Kidney (tissue), 14 donors: Measurements from ENCODE around the gene FAM221A. TPM values are rescaled to one million over a fixed set of nuclear protein-coding genes. Genes with fewer than 3 reads are reported as not detected.

Experiments used
- DNase-seq, 5 donors: peaks; one replicate each; pipeline ENCODE4 v3.0.0-alpha.2; 2013 to 2020
- FAIRE-seq: peaks from 2 replicates; lab custom pipeline; 2012; peaks lifted over from hg19 to GRCh38; lab: Jason Lieb, UNC
- H3K27ac ChIP-seq, 2 donors: one replicate each; pipeline ENCODE4 v1.7.0; 2013; ENCODE audit warnings: low read depth in 2 of 2, low read length in 2 of 2, inconsistent platforms in 1 of 2
- H3K27me3 ChIP-seq: one replicate; pipeline ENCODE4 v1.7.1; 2013; ENCODE audit warnings: low read length, inconsistent platforms; ENCODE audit not compliant: control insufficient read depth, insufficient read depth
- H3K36me3 ChIP-seq, 3 donors: one replicate each; pipeline versions ENCODE4 v1.7.0 to v1.7.1; 2013; ENCODE audit warnings: low read length in 3 of 3, control low read depth in 1 of 3, inconsistent platforms in 1 of 3; ENCODE audit not compliant: insufficient read depth in 3 of 3, control insufficient read depth in 2 of 3
- H3K4me1 ChIP-seq, 3 donors: one replicate each; pipeline versions ENCODE4 v1.7.0 to v1.7.1; 2013; ENCODE audit warnings: low read length in 3 of 3, inconsistent platforms in 1 of 3, low read depth in 1 of 3; ENCODE audit not compliant: control insufficient read depth in 2 of 3, insufficient read depth in 2 of 3
- H3K4me3 ChIP-seq, 3 donors: one replicate each; pipeline versions ENCODE4 v1.7.0 to v1.8.1; 2013; ENCODE audit warnings: low read length in 3 of 3, control low read depth in 1 of 3, inconsistent platforms in 1 of 3
- H3K9ac ChIP-seq, 3 donors: one replicate each; pipeline versions ENCODE4 v1.7.0 to v1.7.1; 2013; ENCODE audit warnings: low read length in 3 of 3, control low read depth in 1 of 3, inconsistent platforms in 1 of 3
- H3K9me3 ChIP-seq, 3 donors: one replicate each; pipeline versions ENCODE4 v1.7.0 to v1.7.1; 2013; ENCODE audit warnings: low read length in 3 of 3, control low read depth in 1 of 3, inconsistent platforms in 1 of 3; ENCODE audit not compliant: control insufficient read depth in 2 of 3, insufficient read depth in 1 of 3
- CTCF ChIP-seq: IDR thresholded peaks from 3 replicates; pipeline ENCODE4 v1.5.1; 2012; ENCODE audit warnings: mild to moderate bottlenecking, moderate library complexity, borderline replicate concordance; ENCODE audit not compliant: insufficient read depth; ENCODE audit errors: extremely low read depth
- intact Hi-C: fragments of 100-400 bp; cut with DNase I; formaldehyde crosslinking; loops from one replicate; pipeline ENCODE4 v1.11.1; 2022
- polyA plus RNA-seq: library from polyadenylated mRNA; stranded (reverse); fragments of 350-450 nt; fragmentation: Illumina TruSeq; extraction: RNeasy Lipid Tissue Mini Kit (QIAGEN cat#74804); gene quantifications from one replicate; pipeline ENCODE4 v1.2.3, GENCODE V29; 2014; ENCODE audit warnings: low read depth, low replicate concordance; ENCODE audit not compliant: insufficient read depth
- total RNA-seq: library from RNA; stranded (reverse); fragmentation: NEBNext Ultra II Directional; extraction: Animal tissue kit (Norgen Biotek cat#: 25700); gene quantifications from one replicate; pipeline ENCODE4 v1.2.1, GENCODE V29; 2021
- donor health status: control.
- donor health status: control.
- donor health status: control.
- donor health status: control.
- donor health status: control.
- donor health status: DM: yes; HTN: yes; CAD: no.
- donor health status: Normal renal cell carcinoma (clear cell type).

Gene FAM221A
- total and polyA plus RNA-seq, 2 donors from 2014 or later, result 8.6 to 8.7 TPM

GRCh38 chr7:23709081-23709750, 29.2 kb downstream of the FAM221A start:
- H3K27me3 ChIP-seq, result no peaks in the 10 kb centered on the region
- no peak overlapping the region for H3K4me3 ChIP-seq
- H3K36me3 ChIP-seq, result peaks cover 2 to 9% (median 2%) of the 10 kb centered on the region in 3 donors
- intact Hi-C loops, result no loop called here
- H3K9ac ChIP-seq, result no peak overlapping the region
- H3K4me1 ChIP-seq, result no peaks in the 10 kb centered on the region
- no peak overlapping the region for H3K27ac ChIP-seq
- DNase-seq, result no peak
- H3K9me3 ChIP-seq, result peaks cover 0 to 5% (median 3%) of the 10 kb centered on the region in 3 donors
- no peak for FAIRE-seq
- no peak for TF ChIP-seq CTCF

GRCh38 chr7:23710000-23710399, 30.0 kb downstream of the FAM221A start, which contains the start of gene STK31:
Gene STK31 (plus strand): TSS chr7:23710219. CDS start chr7:23710286, 67 bp downstream.
- no peaks in the 10 kb centered on the region for H3K27me3 ChIP-seq
- no peak within 1 kb of the TSS for H3K27ac ChIP-seq
- TF ChIP-seq CTCF, result no peak
- intact Hi-C loops, result loop anchor here (5.0 kb wide), 1 partner anchor 138 kb away; no protein-coding TSS in a partner anchor
- no peaks in the 10 kb centered on the region for H3K4me1 ChIP-seq
- FAIRE-seq (no peak), DNase-seq (no peak)
- H3K36me3 ChIP-seq, result peaks cover 0 to 3% (median 2%) of the 10 kb centered on the region in 3 donors
- peaks cover 0 to 5% (median 3%) of the 10 kb centered on the region in 3 donors for H3K9me3 ChIP-seq
- no peak within 1 kb of the TSS for H3K9ac ChIP-seq
- H3K4me3 ChIP-seq, result no peak within 1 kb of the TSS

- no peaks in the 10 kb centered on the region for H3K27me3 ChIP-seq
- H3K27ac ChIP-seq, result no peak overlapping the region
- no peak overlapping the region for H3K4me3 ChIP-seq
- no peaks in the 10 kb centered on the region for H3K4me1 ChIP-seq
- intact Hi-C loops, result loop anchor here (5.0 kb wide), 1 partner anchor 140 kb away; no protein-coding TSS in a partner anchor
- no peaks in the 10 kb centered on the region for H3K36me3 ChIP-seq
- H3K9me3 ChIP-seq, result no peaks in the 10 kb centered on the region
- TF ChIP-seq CTCF, result peak; percentile 61
- no peak overlapping the region for H3K9ac ChIP-seq
- FAIRE-seq, result peak; percentile 90
- DNase-seq, result peak in 2 of 5 donors; percentile 77 to 81
These were observed 32.6 kb downstream of the FAM221A start for GRCh38 chr7:23712368-23713284.
